Transverse colon (tissue), 4 donors: ENCODE measurements around the gene CKMT2. TPM values are rescaled to one million over a fixed set of nuclear protein-coding genes. Genes with fewer than 3 reads are reported as not detected.
A peak's percentile ranks its signal among the peaks of the same experiment; 100 is the strongest.

Experiments
- DNase-seq: peaks from one replicate; pipeline ENCODE4 v3.0.0-alpha.2; 2019
- H3K27ac ChIP-seq, 4 donors: fragments of 200-600 bp; sonication (generic); 2 replicates each; pipeline ENCODE4 v1.5.1; 2016 to 2018; ENCODE audit warnings: inconsistent platforms in 4 of 4
- H3K27me3 ChIP-seq: fragments of 200-600 bp; sonication (generic); 2 replicates; pipeline ENCODE4 v1.5.1; 2017; ENCODE audit warnings: inconsistent platforms
- H3K36me3 ChIP-seq, 4 donors: fragments of 200-600 bp; sonication (generic); 2 replicates each; pipeline ENCODE4 v1.5.1; 2017 to 2019; ENCODE audit warnings: inconsistent platforms in 4 of 4
- H3K4me1 ChIP-seq, 4 donors: fragments of 200-600 bp; sonication (generic); 2 replicates each; pipeline ENCODE4 v1.5.1; 2017 to 2020; ENCODE audit warnings: inconsistent platforms in 4 of 4
- H3K4me3 ChIP-seq, 4 donors: fragments of 200-600 bp; sonication (generic); 1 replicate in 1 of 4; 2 replicates in 3 of 4; pipeline versions ENCODE4 v1.5.1 to v1.6.1; 2017 to 2019; ENCODE audit warnings: inconsistent platforms in 4 of 4
- H3K9me3 ChIP-seq, 2 donors: fragments of 200-600 bp; sonication (generic); 2 replicates each; pipeline ENCODE4 v1.5.1; 2017 to 2019; ENCODE audit warnings: inconsistent platforms in 2 of 2
- CTCF ChIP-seq, 5 experiments: fragments of 200-600 bp in 3 of 5; fragments of 450-650 bp in 2 of 5; sonication (generic) in 3 of 5; IDR thresholded peaks; 1 replicate in 2 of 5; 2 replicates in 3 of 5; pipeline ENCODE4 v1.5.1; 2016 to 2017; ENCODE audit warnings: antibody characterized with exemption in 5 of 5, inconsistent platforms in 3 of 5, mild to moderate bottlenecking in 2 of 5, moderate library complexity in 1 of 5
- EP300 ChIP-seq: sonication (generic); formaldehyde crosslinking; IDR thresholded peaks from one replicate; pipeline ENCODE4 v1.6.1; 2017; ENCODE audit warnings: antibody characterized with exemption, low read depth
- POLR2A ChIP-seq: fragments of 450-650 bp; IDR thresholded peaks from one replicate; pipeline ENCODE4 v1.6.1; 2016; ENCODE audit warnings: antibody characterized with exemption, mild to moderate bottlenecking, moderate library complexity
- POLR2AphosphoS5 ChIP-seq, 3 donors: sonication (generic); formaldehyde crosslinking; IDR thresholded peaks; one replicate each; pipeline ENCODE4 v1.6.1; 2016; ENCODE audit warnings: antibody characterized with exemption in 3 of 3
- WGBS, 2 donors: methylation state at CpG; one replicate each; pipeline ENCODE4 v1.1.5; 2018; ENCODE audit warnings: low coverage in 1 of 2; 5-methylcytosine and 5-hydroxymethylcytosine counted together
- in situ Hi-C, 4 donors: fragments of 200-750 bp; cut with MboI; loops; one replicate each; pipeline versions ENCODE4 v1.15.0 to v1.15.1; 2017; ENCODE audit warnings: low sequenced_read_pairs in 3 of 4, low pct_ligation_motif_present in 1 of 4, low pct_unique_long_range_greater_than_20kb in 1 of 4
- intact Hi-C: fragments of 100-400 bp; cut with DNase I; formaldehyde crosslinking; loops from one replicate; pipeline ENCODE4 v1.15.1; 2023; ENCODE audit warnings: low total_unique reads
- total RNA-seq, 4 donors: library from RNA; depleted of rRNA; stranded (reverse); fragments of >200 nt; gene quantifications; one replicate each; pipeline ENCODE4 v1.1.0, GENCODE V29; 2016

CKMT2 gene
- total RNA-seq, 4 donors from 2014 or later: 0.79 to 17.1 (median 5.1) TPM

DNA sequence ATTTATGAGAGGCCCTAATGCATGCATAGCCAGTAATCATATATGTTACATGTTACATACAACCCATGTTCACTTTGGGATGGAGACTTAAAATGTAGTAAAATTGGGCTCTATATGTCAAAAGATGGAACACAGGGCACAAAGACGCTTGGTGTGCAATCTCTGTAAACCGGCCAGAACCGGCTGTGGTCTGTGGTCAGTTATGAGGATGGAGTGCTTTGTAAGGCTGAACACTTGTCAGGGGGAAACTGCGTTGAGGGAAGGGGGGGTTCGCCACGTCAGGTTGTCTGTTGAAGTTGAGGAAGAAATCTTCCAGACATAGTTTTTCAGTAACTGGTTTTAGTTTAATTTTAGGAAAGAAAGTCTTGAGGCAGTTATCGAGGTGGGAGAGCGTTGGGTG lies 2.7 kb upstream of the CKMT2 start:
- 68 to 88% methylated on average over 4 to 8 of the region's 8 CpGs for WGBS, 2 donors
- Histone ChIP-seq H3K36me3 (no peaks in the 10 kb centered on the region), H3K27ac (no peak overlapping the region), H3K4me3 (no peak overlapping the region), H3K27me3 (no peaks in the 10 kb centered on the region), H3K9me3 (no peaks in the 10 kb centered on the region), H3K4me1 (peaks cover 0 to 13% (median 0%) of the 10 kb centered on the region in 4 donors)
- intact Hi-C loops: no loop called here
- no peak for DNase-seq
- TF ChIP-seq EP300 (no peak), CTCF (IDR thresholded peaks at IDR 0.05) (no peak), POLR2AphosphoS5 (IDR thresholded peaks at IDR 0.05) (no peak), POLR2A (no peak)
- in situ Hi-C loops: no loop called here

GRCh38 chr5:81232464-81233079 lies 550 bp upstream of the CKMT2 start:
- in situ Hi-C loops: no loop called here
- peak; percentile 10 for DNase-seq

DNA sequence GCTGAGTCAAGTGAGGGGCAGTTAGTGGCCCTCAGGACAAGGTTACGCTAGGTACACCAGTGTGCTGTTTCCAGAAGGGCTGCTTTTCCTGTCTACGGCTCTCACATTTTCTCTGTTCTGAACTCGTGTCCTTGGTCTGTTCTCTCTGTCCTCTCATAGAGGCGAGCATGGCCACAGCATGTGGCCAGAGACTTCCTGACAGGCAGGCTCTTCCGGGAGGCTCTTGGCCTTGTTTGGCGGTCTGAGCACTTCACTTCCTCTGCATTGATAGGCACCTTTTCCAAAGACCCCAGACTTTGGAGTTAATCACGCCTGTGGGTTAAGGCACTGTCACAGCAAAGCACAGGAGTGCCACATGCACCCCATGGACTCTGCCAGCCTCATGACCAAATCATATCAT lies 1.2 kb downstream of the CKMT2 start:
- Histone ChIP-seq H3K36me3 (no peaks in the 10 kb centered on the region), H3K4me3 (no peak overlapping the region), H3K9me3 (no peaks in the 10 kb centered on the region), H3K4me1 (peaks cover 0 to 13% (median 0%) of the 10 kb centered on the region in 4 donors), H3K27me3 (no peaks in the 10 kb centered on the region), H3K27ac (no peak overlapping the region)
- DNase-seq: no peak
- in situ Hi-C loops (no loop called here), intact Hi-C loops (no loop called here)
- TF ChIP-seq POLR2AphosphoS5 (IDR thresholded peaks at IDR 0.05) (no peak), POLR2A (no peak), CTCF (IDR thresholded peaks at IDR 0.05) (no peak), EP300 (no peak)
- WGBS, 2 donors: 96% methylated on average over 7 of the region's 7 CpGs; no CpG with 5 or more reads in 1 of the 2 donors

More at GRCh38 chr5:81232464-81233079, 550 bp upstream of the CKMT2 start:
- intact Hi-C loops: no loop called here
- H3K27ac ChIP-seq: peak overlapping the region; percentile 30 to 55 (median 40)
- peak overlapping the region in 3 of 4 donors; percentile 13 to 42 (median 20) for H3K4me3 ChIP-seq
- WGBS, 2 donors: 67% methylated on average over 12 of the region's 12 CpGs; no CpG with 5 or more reads in 1 of the 2 donors
- H3K4me1 ChIP-seq: peaks cover 0 to 13% (median 0%) of the 10 kb centered on the region in 4 donors
- no peaks in the 10 kb centered on the region for H3K9me3 ChIP-seq
- TF ChIP-seq POLR2A: no peak
- TF ChIP-seq EP300: no peak
- no peak for TF ChIP-seq CTCF (IDR thresholded peaks at IDR 0.05)
- TF ChIP-seq POLR2AphosphoS5 (IDR thresholded peaks at IDR 0.05): no peak
- H3K36me3 ChIP-seq: no peaks in the 10 kb centered on the region
- H3K27me3 ChIP-seq: no peaks in the 10 kb centered on the region

GRCh38 chr5:81234801-81235200 lies 1.7 kb downstream of the CKMT2 start:
- TF ChIP-seq CTCF (IDR thresholded peaks at IDR 0.05): no peak
- TF ChIP-seq EP300: no peak
- no peak for TF ChIP-seq POLR2A
- TF ChIP-seq POLR2AphosphoS5 (IDR thresholded peaks at IDR 0.05): no peak
- Histone ChIP-seq H3K27me3 (no peaks in the 10 kb centered on the region), H3K4me1 (peaks cover 0 to 13% (median 0%) of the 10 kb centered on the region in 4 donors), H3K36me3 (no peaks in the 10 kb centered on the region), H3K27ac (no peak overlapping the region), H3K4me3 (no peak overlapping the region), H3K9me3 (no peaks in the 10 kb centered on the region)
- in situ Hi-C loops: no loop called here
- DNase-seq: no peak
- whole genome bisulfite sequencing, 2 donors: 80% methylated on average over 3 of the region's 3 CpGs; no CpG with 5 or more reads in 1 of the 2 donors
- intact Hi-C loops: no loop called here
